Measurements from ENCODE around the gene ADRB2. TPM values are rescaled to one million over a fixed set of nuclear protein-coding genes. Genes with fewer than 3 reads are reported as not detected.

The ADRB2 gene
- total and polyA plus RNA-seq, 8 donors: 0.37 to 20.4 (median 4.2) TPM; not detected in 1

DNA sequence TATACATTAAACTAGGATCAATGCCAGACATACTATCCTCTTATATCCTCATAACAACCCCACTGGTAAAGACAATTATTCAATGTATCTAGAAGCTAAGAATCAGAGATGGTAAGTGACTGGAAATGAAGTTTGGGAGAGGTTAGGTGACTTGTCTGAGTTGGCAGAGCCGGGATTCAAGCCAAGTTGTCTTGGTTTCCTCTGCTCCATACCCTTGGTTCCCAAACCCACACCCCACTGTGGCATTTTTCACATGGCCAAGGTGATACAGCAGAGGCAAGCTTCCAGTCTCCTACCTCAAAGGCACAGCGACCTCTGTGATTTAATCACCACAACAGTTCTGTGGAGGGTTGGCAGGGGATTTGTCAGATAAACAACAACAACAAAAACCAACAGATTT, 34.7 kb upstream of the ADRB2 start:
- intact Hi-C loops (cut with DNase I; ENCODE audit: low total_unique reads): no loop called here
- DNase-seq: no peak
- Histone ChIP-seq H3K36me3 (no peaks in the 10 kb centered on the region), H3K4me1 (no peaks in the 10 kb centered on the region), H3K27ac (no peak overlapping the region), H3K9me3 (no peaks in the 10 kb centered on the region), H3K4me3 (no peak overlapping the region), H3K27me3 (no peaks in the 10 kb centered on the region)
- no peak for TF ChIP-seq POLR2AphosphoS5 (IDR thresholded peaks at IDR 0.05)
- no peak for TF ChIP-seq POLR2A (IDR thresholded peaks at IDR 0.05)
- TF ChIP-seq, protein P1, sequence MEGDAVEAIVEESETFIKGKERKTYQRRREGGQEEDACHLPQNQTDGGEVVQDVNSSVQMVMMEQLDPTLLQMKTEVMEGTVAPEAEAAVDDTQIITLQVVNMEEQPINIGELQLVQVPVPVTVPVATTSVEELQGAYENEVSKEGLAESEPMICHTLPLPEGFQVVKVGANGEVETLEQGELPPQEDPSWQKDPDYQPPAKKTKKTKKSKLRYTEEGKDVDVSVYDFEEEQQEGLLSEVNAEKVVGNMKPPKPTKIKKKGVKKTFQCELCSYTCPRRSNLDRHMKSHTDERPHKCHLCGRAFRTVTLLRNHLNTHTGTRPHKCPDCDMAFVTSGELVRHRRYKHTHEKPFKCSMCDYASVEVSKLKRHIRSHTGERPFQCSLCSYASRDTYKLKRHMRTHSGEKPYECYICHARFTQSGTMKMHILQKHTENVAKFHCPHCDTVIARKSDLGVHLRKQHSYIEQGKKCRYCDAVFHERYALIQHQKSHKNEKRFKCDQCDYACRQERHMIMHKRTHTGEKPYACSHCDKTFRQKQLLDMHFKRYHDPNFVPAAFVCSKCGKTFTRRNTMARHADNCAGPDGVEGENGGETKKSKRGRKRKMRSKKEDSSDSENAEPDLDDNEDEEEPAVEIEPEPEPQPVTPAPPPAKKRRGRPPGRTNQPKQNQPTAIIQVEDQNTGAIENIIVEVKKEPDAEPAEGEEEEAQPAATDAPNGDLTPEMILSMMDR (IDR thresholded peaks at IDR 0.05): no peak
- no peak for TF ChIP-seq EP300 (IDR thresholded peaks at IDR 0.05)
- 30 to 76% (median 75%) methylated on average over 2 of the region's 2 CpGs for WGBS, 5 donors

GRCh38 chr5:148792744-148793143, 33.7 kb upstream of the ADRB2 start:
- no peak for DNase-seq
- TF ChIP-seq POLR2AphosphoS5 (IDR thresholded peaks at IDR 0.05) (no peak), EP300 (IDR thresholded peaks at IDR 0.05) (no peak), POLR2A (IDR thresholded peaks at IDR 0.05) (no peak)
- TF ChIP-seq, protein P1 (IDR thresholded peaks at IDR 0.05): no peak
- Histone ChIP-seq H3K9me3 (no peaks in the 10 kb centered on the region), H3K27me3 (no peaks in the 10 kb centered on the region), H3K4me1 (no peaks in the 10 kb centered on the region), H3K36me3 (no peaks in the 10 kb centered on the region), H3K27ac (no peak overlapping the region), H3K4me3 (no peak overlapping the region)
- intact Hi-C loops (cut with DNase I; ENCODE audit: low total_unique reads): no loop called here
- WGBS, 5 donors: 62 to 91% (median 81%) methylated on average over 4 of the region's 4 CpGs

GRCh38 chr5:148793261-148793660, 33.1 kb upstream of the ADRB2 start:
- intact Hi-C loops (cut with DNase I; ENCODE audit: low total_unique reads): no loop called here
- no peaks in the 10 kb centered on the region for H3K9me3 ChIP-seq
- DNase-seq: no peak
- TF ChIP-seq POLR2AphosphoS5 (IDR thresholded peaks at IDR 0.05) (no peak), EP300 (IDR thresholded peaks at IDR 0.05) (no peak), POLR2A (IDR thresholded peaks at IDR 0.05) (no peak)
- TF ChIP-seq, protein P1 (IDR thresholded peaks at IDR 0.05): no peak
- H3K36me3 ChIP-seq: no peaks in the 10 kb centered on the region
- H3K4me1 ChIP-seq: no peaks in the 10 kb centered on the region
- H3K27ac ChIP-seq: no peak overlapping the region
- H3K4me3 ChIP-seq: no peak overlapping the region
- no peaks in the 10 kb centered on the region for H3K27me3 ChIP-seq

DNA sequence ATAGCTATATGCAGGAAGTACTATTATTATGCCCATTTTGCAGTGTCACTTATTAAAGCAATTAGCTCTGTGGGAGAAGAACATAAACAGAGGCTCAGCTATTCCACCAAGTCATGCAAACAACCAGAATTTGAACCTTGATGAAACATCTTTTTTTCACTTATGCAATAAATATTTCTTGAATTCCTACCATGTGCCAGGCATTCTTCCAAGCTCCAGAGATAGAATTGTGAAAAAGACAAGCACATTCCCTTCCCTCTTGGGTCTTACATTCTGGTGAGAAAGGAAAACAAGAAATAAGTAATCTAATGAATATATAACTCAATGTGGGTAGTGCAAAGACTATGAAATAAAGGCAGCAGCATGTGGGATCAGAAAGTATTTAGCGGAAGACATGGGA, 32.1 kb upstream of the ADRB2 start:
- intact Hi-C loops (cut with DNase I; ENCODE audit: low total_unique reads): no loop called here
- Histone ChIP-seq H3K27me3 (no peaks in the 10 kb centered on the region), H3K36me3 (no peaks in the 10 kb centered on the region), H3K9me3 (no peaks in the 10 kb centered on the region), H3K4me3 (no peak overlapping the region), H3K27ac (no peak overlapping the region), H3K4me1 (no peaks in the 10 kb centered on the region)
- TF ChIP-seq, protein P1 (IDR thresholded peaks at IDR 0.05): no peak
- no peak for TF ChIP-seq EP300 (IDR thresholded peaks at IDR 0.05)
- TF ChIP-seq POLR2AphosphoS5 (IDR thresholded peaks at IDR 0.05): no peak
- TF ChIP-seq POLR2A (IDR thresholded peaks at IDR 0.05): no peak
- DNase-seq: no peak
- 95 to 100% (median 100%) methylated on average over 1 of the region's 1 CpG for WGBS, 5 donors

Data from stomach (tissue), 9 donors.